Measurements from ENCODE around the gene SMCR8. TPM values are rescaled to one million over a fixed set of nuclear protein-coding genes. Genes with fewer than 3 reads are reported as not detected.

SMCR8 gene
- polyA plus RNA-seq, 1 experiment, result 9.2 TPM

GRCh38 chr17:18314059-18314730, 898 bp upstream of the SMCR8 start:
- CTCF ChIA-PET, result interaction anchor here (1.0 to 1.2 kb wide), 2 partner anchors 13 to 14 kb away, joined by 3 to 4 read pairs; no protein-coding TSS in a partner anchor
- Histone ChIP-seq H3K36me3 (ENCODE audit: control insufficient read depth, insufficient read depth, low read length) (peaks cover 10% of the 10 kb centered on the region), H3K4me3 (ENCODE audit: low read depth, low read length) (peak overlapping the region; percentile 93), H3K27me3 (ENCODE audit: control insufficient read depth, insufficient read depth, low read length) (no peaks in the 10 kb centered on the region)
- POLR2A ChIA-PET, result no interaction called here
- DNase-seq (ENCODE audit: low read depth), result no peak
- TF ChIP-seq CTCF (IDR thresholded peaks at IDR 0.05; ENCODE audit: insufficient read depth, low read depth, low read length), result no peak

GRCh38 chr17:18315562-18315922, 449 bp downstream of the SMCR8 start:
- peak overlapping the region; percentile 93 for H3K4me3 ChIP-seq (ENCODE audit: low read depth, low read length)
- no peaks in the 10 kb centered on the region for H3K27me3 ChIP-seq (ENCODE audit: control insufficient read depth, insufficient read depth, low read length)
- no peak for DNase-seq (ENCODE audit: low read depth)
- POLR2A ChIA-PET, result no interaction called here
- peaks cover 10% of the 10 kb centered on the region for H3K36me3 ChIP-seq (ENCODE audit: control insufficient read depth, insufficient read depth, low read length)
- CTCF ChIA-PET, result no interaction called here
- TF ChIP-seq CTCF (IDR thresholded peaks at IDR 0.05; ENCODE audit: insufficient read depth, low read depth, low read length), result no peak

GRCh38 chr17:18315961-18316360, 868 bp downstream of the SMCR8 start:
- TF ChIP-seq CTCF (IDR thresholded peaks at IDR 0.05; ENCODE audit: insufficient read depth, low read depth, low read length), result no peak
- Histone ChIP-seq H3K36me3 (ENCODE audit: control insufficient read depth, insufficient read depth, low read length) (peaks cover 10% of the 10 kb centered on the region), H3K4me3 (ENCODE audit: low read depth, low read length) (peak overlapping the region; percentile 93), H3K27me3 (ENCODE audit: control insufficient read depth, insufficient read depth, low read length) (no peaks in the 10 kb centered on the region)
- ChIA-PET POLR2A (no interaction called here), CTCF (no interaction called here)
- DNase-seq (ENCODE audit: low read depth), result no peak

GRCh38 chr17:18318117-18318516, 3.0 kb downstream of the SMCR8 start:
- peaks cover 16% of the 10 kb centered on the region for H3K36me3 ChIP-seq (ENCODE audit: control insufficient read depth, insufficient read depth, low read length)
- no peak overlapping the region for H3K4me3 ChIP-seq (ENCODE audit: low read depth, low read length)
- TF ChIP-seq CTCF (IDR thresholded peaks at IDR 0.05; ENCODE audit: insufficient read depth, low read depth, low read length), result no peak
- H3K27me3 ChIP-seq (ENCODE audit: control insufficient read depth, insufficient read depth, low read length), result no peaks in the 10 kb centered on the region
- DNase-seq (ENCODE audit: low read depth), result no peak
- POLR2A ChIA-PET, result no interaction called here
- CTCF ChIA-PET, result interaction anchor here (2.2 kb wide), 1 partner anchor 10 kb away, joined by 7 read pairs; no protein-coding TSS in a partner anchor

GRCh38 chr17:18318771-18319450, 3.8 kb downstream of the SMCR8 start:
- Histone ChIP-seq H3K36me3 (ENCODE audit: control insufficient read depth, insufficient read depth, low read length) (peaks cover 24% of the 10 kb centered on the region), H3K4me3 (ENCODE audit: low read depth, low read length) (no peak overlapping the region), H3K27me3 (ENCODE audit: control insufficient read depth, insufficient read depth, low read length) (no peaks in the 10 kb centered on the region)
- TF ChIP-seq CTCF (IDR thresholded peaks at IDR 0.05; ENCODE audit: insufficient read depth, low read depth, low read length), result no peak
- DNase-seq (ENCODE audit: low read depth), result no peak
- ChIA-PET CTCF (interaction anchor here (0.6 to 2.2 kb wide), 7 partner anchors 9 to 34 kb away, joined by 3 to 7 read pairs (median 3); no protein-coding TSS in a partner anchor), POLR2A (no interaction called here)
